H1 (cell line): ENCODE results near the gene S100A13.

ENCODE experiments used
- CREB1 ChIP-seq: IDR thresholded peaks from 2 replicates; pipeline ENCODE4 v1.6.1; 2012; ENCODE audit warnings: inconsistent platforms
- POLR2A ChIP-seq, 2 experiments: IDR thresholded peaks; 1 replicate in 1 of 2; 2 replicates in 1 of 2; pipeline ENCODE4 v1.6.1; 2011; ENCODE audit warnings: low read depth in 2 of 2, low read length in 2 of 2, mild to moderate bottlenecking in 2 of 2; ENCODE audit errors: control extremely low read depth in 1 of 2
- TCF12 ChIP-seq: IDR thresholded peaks from 2 replicates; pipeline ENCODE4 v1.6.1; 2011; ENCODE audit warnings: low read depth, mild to moderate bottlenecking, low read length
- TEAD4 ChIP-seq: IDR thresholded peaks from 2 replicates; pipeline ENCODE4 v1.6.1; 2012; ENCODE audit warnings: low read depth, low read length, inconsistent platforms, mixed read lengths
- YY1 ChIP-seq: IDR thresholded peaks from 2 replicates; pipeline ENCODE4 v1.6.1; 2011; ENCODE audit warnings: low read depth, mild to moderate bottlenecking, low read length
- TF ChIP-seq, protein P1 (sequence below), 3 experiments: IDR thresholded peaks; 1 replicate in 2 of 3; 2 replicates in 1 of 3; pipeline versions ENCODE4 v1.5.1 to v1.6.1; 2011; ENCODE audit warnings: low read length in 3 of 3, mild to moderate bottlenecking in 3 of 3, inconsistent platforms in 2 of 3, low read depth in 1 of 3, moderate library complexity in 1 of 3; ENCODE audit not compliant: insufficient read depth in 1 of 3; ENCODE audit errors: control extremely low read depth in 1 of 3

DNA sequence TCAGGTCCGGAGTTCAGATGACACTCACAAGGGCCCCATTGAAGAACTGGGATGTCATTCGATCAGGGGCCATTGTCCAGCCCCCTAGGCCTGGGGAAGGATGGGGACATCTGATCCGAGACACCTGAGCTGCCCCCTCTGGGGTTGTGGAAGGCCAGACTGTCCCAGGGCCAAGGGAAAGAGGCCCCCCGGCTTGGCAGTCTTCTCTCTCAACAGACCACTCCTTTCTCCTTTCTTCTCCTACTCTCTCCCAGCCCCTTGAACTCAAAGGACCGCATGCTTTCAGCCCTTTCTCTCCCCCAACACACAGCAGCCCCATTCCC lies 2.0 kb upstream of the S100A13 start:
- no peak for TF ChIP-seq TCF12
- TF ChIP-seq, protein P1, sequence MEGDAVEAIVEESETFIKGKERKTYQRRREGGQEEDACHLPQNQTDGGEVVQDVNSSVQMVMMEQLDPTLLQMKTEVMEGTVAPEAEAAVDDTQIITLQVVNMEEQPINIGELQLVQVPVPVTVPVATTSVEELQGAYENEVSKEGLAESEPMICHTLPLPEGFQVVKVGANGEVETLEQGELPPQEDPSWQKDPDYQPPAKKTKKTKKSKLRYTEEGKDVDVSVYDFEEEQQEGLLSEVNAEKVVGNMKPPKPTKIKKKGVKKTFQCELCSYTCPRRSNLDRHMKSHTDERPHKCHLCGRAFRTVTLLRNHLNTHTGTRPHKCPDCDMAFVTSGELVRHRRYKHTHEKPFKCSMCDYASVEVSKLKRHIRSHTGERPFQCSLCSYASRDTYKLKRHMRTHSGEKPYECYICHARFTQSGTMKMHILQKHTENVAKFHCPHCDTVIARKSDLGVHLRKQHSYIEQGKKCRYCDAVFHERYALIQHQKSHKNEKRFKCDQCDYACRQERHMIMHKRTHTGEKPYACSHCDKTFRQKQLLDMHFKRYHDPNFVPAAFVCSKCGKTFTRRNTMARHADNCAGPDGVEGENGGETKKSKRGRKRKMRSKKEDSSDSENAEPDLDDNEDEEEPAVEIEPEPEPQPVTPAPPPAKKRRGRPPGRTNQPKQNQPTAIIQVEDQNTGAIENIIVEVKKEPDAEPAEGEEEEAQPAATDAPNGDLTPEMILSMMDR (IDR thresholded peaks at IDR 0.05; ENCODE audit: control extremely low read depth in 1 of 3, insufficient read depth in 1 of 3, low read depth in 1 of 3, low read length in 3 of 3) = no peak
- TF ChIP-seq CREB1 = no peak
- TF ChIP-seq TEAD4 = no peak
- TF ChIP-seq POLR2A (IDR thresholded peaks at IDR 0.05; ENCODE audit: control extremely low read depth in 1 of 2, low read depth in 2 of 2, low read length in 2 of 2) = no peak
- TF ChIP-seq YY1 = no peak
